ENCODE data around the gene PFKP.

PFKP gene

GRCh38 chr10:3090388-3090787, 23.0 kb downstream of the PFKP start:
- peak overlapping the region; percentile 62 to 69 for H3K27ac ChIP-seq
- intact Hi-C loops (cut with DNase I; ENCODE audit: low total_unique reads) = no loop called here

GRCh38 chr10:3090914-3091787, 23.8 kb downstream of the PFKP start:
- H3K27me3 ChIP-seq = no peaks in the 10 kb centered on the region
- peak overlapping the region; percentile 62 to 69 for H3K27ac ChIP-seq
- intact Hi-C loops (cut with DNase I; ENCODE audit: low total_unique reads) = no loop called here
- peaks cover 3 to 52% (median 27%) of the 10 kb centered on the region in 4 donors for H3K4me1 ChIP-seq
- H3K36me3 ChIP-seq = no peaks in the 10 kb centered on the region
- no peak for TF ChIP-seq CTCF (IDR thresholded peaks at IDR 0.05)
- no peaks in the 10 kb centered on the region for H3K9me3 ChIP-seq
- H3K4me3 ChIP-seq = no peak overlapping the region
- peak in 1 of 2 donors; percentile 80 for DNase-seq

More at GRCh38 chr10:3090388-3090787, 23.0 kb downstream of the PFKP start:
- no peaks in the 10 kb centered on the region for H3K9me3 ChIP-seq
- peak in 1 of 2 donors; percentile 60 for DNase-seq
- no peaks in the 10 kb centered on the region for H3K27me3 ChIP-seq
- no peak for TF ChIP-seq CTCF (IDR thresholded peaks at IDR 0.05)
- no peaks in the 10 kb centered on the region for H3K36me3 ChIP-seq
- peaks cover 3 to 46% (median 23%) of the 10 kb centered on the region in 4 donors for H3K4me1 ChIP-seq
- no peak overlapping the region for H3K4me3 ChIP-seq

- Histone ChIP-seq H3K27me3 (no peaks in the 10 kb centered on the region), H3K4me1 (peaks cover 3 to 58% (median 32%) of the 10 kb centered on the region in 4 donors), H3K27ac (peak overlapping the region; percentile 62 to 69), H3K9me3 (no peaks in the 10 kb centered on the region), H3K36me3 (no peaks in the 10 kb centered on the region), H3K4me3 (no peak overlapping the region)
- no peak for TF ChIP-seq CTCF (IDR thresholded peaks at IDR 0.05)
- intact Hi-C loops (cut with DNase I; ENCODE audit: low total_unique reads) = no loop called here
- no peak for DNase-seq
Observed at GRCh38 chr10:3091921-3092320, 24.6 kb downstream of the PFKP start.

GRCh38 chr10:3093996-3094395, 26.6 kb downstream of the PFKP start:
- Histone ChIP-seq H3K27ac (peak overlapping the region; percentile 72 to 81), H3K27me3 (no peaks in the 10 kb centered on the region), H3K4me3 (no peak overlapping the region), H3K9me3 (no peaks in the 10 kb centered on the region), H3K4me1 (peaks cover 3 to 63% (median 34%) of the 10 kb centered on the region in 4 donors), H3K36me3 (peaks cover 0 to under 1% (median 0%) of the 10 kb centered on the region in 3 donors)
- intact Hi-C loops (cut with DNase I; ENCODE audit: low total_unique reads) = no loop called here
- no peak for DNase-seq
- no peak for TF ChIP-seq CTCF (IDR thresholded peaks at IDR 0.05)

GRCh38 chr10:3094609-3095036, 27.3 kb downstream of the PFKP start:
- Histone ChIP-seq H3K4me1 (peaks cover 3 to 63% (median 34%) of the 10 kb centered on the region in 4 donors), H3K36me3 (peaks cover 0 to 7% (median 3%) of the 10 kb centered on the region in 3 donors), H3K27me3 (no peaks in the 10 kb centered on the region), H3K4me3 (peak overlapping the region; percentile 18 to 29), H3K27ac (peak overlapping the region; percentile 72 to 81), H3K9me3 (no peaks in the 10 kb centered on the region)
- intact Hi-C loops (cut with DNase I; ENCODE audit: low total_unique reads) = no loop called here
- TF ChIP-seq CTCF (IDR thresholded peaks at IDR 0.05) = no peak
- no peak for DNase-seq

Data from tibial artery (tissue), 4 donors.